Right lobe of liver (tissue), 4 donors: ENCODE data around the gene PCSK7.

ENCODE experiments used
- POLR2A ChIP-seq: fragments of 450-650 bp; IDR thresholded peaks from one replicate; pipeline ENCODE4 v1.6.1; 2017; ENCODE audit warnings: antibody characterized with exemption, mild to moderate bottlenecking
- TF ChIP-seq, protein P1 (sequence below), 4 donors: fragments of 200-600 bp in 3 of 4; fragments of 450-650 bp in 1 of 4; IDR thresholded peaks; one replicate each; pipeline versions ENCODE4 v1.5.1 to v1.8.0; 2016 to 2022; ENCODE audit warnings: antibody characterized with exemption in 4 of 4, mild to moderate bottlenecking in 2 of 4
- donor health status: DM: no; HTN: no; CAD: no.
- donor health status: DM: no; HTN: no; CAD: no.
- donor health status: DM: no; HTN: yes; CAD: no.

- TF ChIP-seq, protein P1, sequence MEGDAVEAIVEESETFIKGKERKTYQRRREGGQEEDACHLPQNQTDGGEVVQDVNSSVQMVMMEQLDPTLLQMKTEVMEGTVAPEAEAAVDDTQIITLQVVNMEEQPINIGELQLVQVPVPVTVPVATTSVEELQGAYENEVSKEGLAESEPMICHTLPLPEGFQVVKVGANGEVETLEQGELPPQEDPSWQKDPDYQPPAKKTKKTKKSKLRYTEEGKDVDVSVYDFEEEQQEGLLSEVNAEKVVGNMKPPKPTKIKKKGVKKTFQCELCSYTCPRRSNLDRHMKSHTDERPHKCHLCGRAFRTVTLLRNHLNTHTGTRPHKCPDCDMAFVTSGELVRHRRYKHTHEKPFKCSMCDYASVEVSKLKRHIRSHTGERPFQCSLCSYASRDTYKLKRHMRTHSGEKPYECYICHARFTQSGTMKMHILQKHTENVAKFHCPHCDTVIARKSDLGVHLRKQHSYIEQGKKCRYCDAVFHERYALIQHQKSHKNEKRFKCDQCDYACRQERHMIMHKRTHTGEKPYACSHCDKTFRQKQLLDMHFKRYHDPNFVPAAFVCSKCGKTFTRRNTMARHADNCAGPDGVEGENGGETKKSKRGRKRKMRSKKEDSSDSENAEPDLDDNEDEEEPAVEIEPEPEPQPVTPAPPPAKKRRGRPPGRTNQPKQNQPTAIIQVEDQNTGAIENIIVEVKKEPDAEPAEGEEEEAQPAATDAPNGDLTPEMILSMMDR (IDR thresholded peaks at IDR 0.05) = no peak
- no peak for TF ChIP-seq POLR2A
Observed at GRCh38 chr11:117182551-117182935, 49.3 kb downstream of the PCSK7 start.
